IMR-90 (cell line): Measurements from ENCODE around the gene HDDC2. TPM values are rescaled to one million over a fixed set of nuclear protein-coding genes. Genes with fewer than 3 reads are reported as not detected.

Experiments used
- ATAC-seq: fragments of 200-7000 bp; cut with Tn5 transposase; 2 replicates; pipeline ENCODE4 v1.9.1; 2020; ENCODE audit warnings: low read depth, mild to moderate bottlenecking, moderate library complexity
- BruUV-seq: library from RNA; stranded (reverse); fragments of 400-500 nt; replicated peaks from 2 replicates; lab custom pipeline; 2021; lab: Mats Ljungman, UMichigan
- CTCF ChIA-PET: fragments of 300-600 bp; formaldehyde crosslinking; extraction: SDS; loops from one replicate; lab custom pipeline; 2021; ENCODE audit warnings: antibody characterized with exemption; lab: Yijun Ruan, JAX
- POLR2A ChIA-PET: fragments of 300-600 bp; sonication (Branson Sonifier 250); formaldehyde crosslinking; loops from one replicate; lab custom pipeline; 2022; ENCODE audit warnings: antibody characterized with exemption; ENCODE audit not compliant: unreplicated experiment; lab: Charles Lee
- DNase-seq: peaks from one replicate; pipeline ENCODE4 v3.0.0; 2013
- H2AFZ ChIP-seq: replicated peaks from 2 replicates; pipeline ENCODE3; 2013; ENCODE audit warnings: low read length, mild to moderate bottlenecking; ENCODE audit not compliant: poor library complexity
- H2AK5ac ChIP-seq: 2 replicates; pipeline ENCODE4 v1.6.1; 2013; ENCODE audit warnings: low read depth, low read length, inconsistent platforms
- H2AK9ac ChIP-seq: replicated peaks from 2 replicates; pipeline ENCODE3; 2013; ENCODE audit warnings: mild to moderate bottlenecking, low read depth, low read length, moderate library complexity; ENCODE audit not compliant: poor library complexity
- H2BK120ac ChIP-seq: 2 replicates; pipeline ENCODE4 v1.6.1; 2013; ENCODE audit warnings: low read depth, low read length, inconsistent platforms
- H2BK15ac ChIP-seq: 3 replicates; pipeline ENCODE4 v1.6.1; 2013; ENCODE audit warnings: low read depth, low read length, inconsistent platforms
- H2BK20ac ChIP-seq: 2 replicates; pipeline ENCODE4 v1.6.1; 2013; ENCODE audit warnings: low read depth, mild to moderate bottlenecking, inconsistent platforms, low read length, moderate library complexity
- H2BK5ac ChIP-seq: 2 replicates; pipeline ENCODE4 v1.6.1; 2013; ENCODE audit warnings: mild to moderate bottlenecking, low read depth, low read length, inconsistent platforms; ENCODE audit not compliant: poor library complexity, severe bottlenecking
- H3K14ac ChIP-seq: replicated peaks from 2 replicates; pipeline ENCODE4 v1.6.1; 2013; ENCODE audit warnings: low read depth, low read length, inconsistent platforms
- H3K18ac ChIP-seq: 2 replicates; pipeline ENCODE4 v1.6.1; 2013; ENCODE audit warnings: low read depth, low read length, control low read depth
- H3K23ac ChIP-seq: 2 replicates; pipeline ENCODE4 v1.6.1; 2013; ENCODE audit warnings: low read depth, low read length, inconsistent platforms
- H3K27ac ChIP-seq: 2 replicates; pipeline ENCODE4 v1.5.1; 2013; ENCODE audit warnings: mild to moderate bottlenecking, control low read depth, low read length; ENCODE audit not compliant: insufficient read depth
- H3K27me3 ChIP-seq: 2 replicates; pipeline ENCODE4 v1.6.1; 2013; ENCODE audit warnings: low read length; ENCODE audit not compliant: control insufficient read depth, insufficient read depth
- H3K36me3 ChIP-seq: 2 replicates; pipeline ENCODE4 v1.6.1; 2013; ENCODE audit warnings: low read length, mixed read lengths; ENCODE audit not compliant: control insufficient read depth, insufficient read depth
- H3K4ac ChIP-seq: 2 replicates; pipeline ENCODE4 v1.6.1; 2013; ENCODE audit warnings: low read depth, low read length, inconsistent platforms
- H3K4me1 ChIP-seq: 2 replicates; pipeline ENCODE4 v1.6.1; 2013; ENCODE audit warnings: low read length, mixed read lengths; ENCODE audit not compliant: control insufficient read depth, insufficient read depth
- H3K4me2 ChIP-seq: 2 replicates; pipeline ENCODE4 v1.6.1; 2013; ENCODE audit warnings: low read depth, mild to moderate bottlenecking, control low read depth, low read length, moderate library complexity
- H3K4me3 ChIP-seq: 2 replicates; pipeline ENCODE4 v1.5.1; 2013; ENCODE audit warnings: low read depth, mild to moderate bottlenecking, control low read depth, low read length, moderate library complexity; ENCODE audit not compliant: insufficient read depth
- H3K56ac ChIP-seq: 2 replicates; pipeline ENCODE4 v1.6.1; 2013; ENCODE audit warnings: low read length, inconsistent platforms; ENCODE audit not compliant: insufficient read depth; ENCODE audit errors: extremely low read depth
- H3K79me1 ChIP-seq, 2 experiments: 2 replicates each; pipeline ENCODE4 v1.6.1; 2013; ENCODE audit warnings: low read length in 2 of 2, inconsistent platforms in 1 of 2, low read depth in 1 of 2
- H3K9ac ChIP-seq: 2 replicates; pipeline ENCODE4 v1.6.1; 2013; ENCODE audit warnings: low read depth, low read length, control low read depth
- H3K9me1 ChIP-seq: 2 replicates; pipeline ENCODE4 v1.6.1; 2013; ENCODE audit warnings: low read length, inconsistent platforms; ENCODE audit not compliant: insufficient read depth
- H3K9me3 ChIP-seq: 2 replicates; pipeline ENCODE4 v1.6.1; 2013; ENCODE audit warnings: low read length; ENCODE audit not compliant: control insufficient read depth, insufficient read depth
- H4K20me1 ChIP-seq: 2 replicates; pipeline ENCODE4 v1.6.1; 2013; ENCODE audit warnings: low read length, inconsistent platforms; ENCODE audit not compliant: insufficient read depth
- H4K5ac ChIP-seq: 2 replicates; pipeline ENCODE4 v1.6.1; 2013; ENCODE audit warnings: mild to moderate bottlenecking, low read depth, low read length, control low read depth
- H4K8ac ChIP-seq, 2 experiments: 2 replicates each; pipeline ENCODE4 v1.6.1; 2013; ENCODE audit warnings: low read depth in 2 of 2, low read length in 2 of 2, control low read depth in 1 of 2, inconsistent platforms in 1 of 2
- H4K91ac ChIP-seq: 2 replicates; pipeline ENCODE4 v1.6.1; 2013; ENCODE audit warnings: low read depth, low read length, inconsistent platforms; ENCODE audit not compliant: insufficient read depth
- CHD1 ChIP-seq: IDR thresholded peaks from 2 replicates; pipeline ENCODE4 v1.6.1; 2012; ENCODE audit warnings: low read depth, low read length, improper control_type of control experiment
- MAZ ChIP-seq: IDR thresholded peaks from 2 replicates; pipeline ENCODE4 v1.6.1; 2012; ENCODE audit warnings: low read depth, mild to moderate bottlenecking, low read length, improper control_type of control experiment, moderate library complexity, borderline replicate concordance
- MXI1 ChIP-seq: IDR thresholded peaks from 2 replicates; pipeline ENCODE4 v1.6.1; 2012; ENCODE audit warnings: low read depth, mild to moderate bottlenecking, low read length, moderate library complexity, borderline replicate concordance
- RFX5 ChIP-seq: IDR thresholded peaks from 2 replicates; pipeline ENCODE4 v1.8.0; 2012; ENCODE audit warnings: low read depth, mild to moderate bottlenecking, low read length, moderate library complexity
- SMC3 ChIP-seq: fragments of 150-350 bp; IDR thresholded peaks from 2 replicates; pipeline ENCODE4 v1.6.1; 2016; ENCODE audit warnings: low read depth, mild to moderate bottlenecking, antibody characterized with exemption, low read length, moderate library complexity
- USF2 ChIP-seq: fragments of 150-350 bp; IDR thresholded peaks from 2 replicates; pipeline ENCODE4 v1.6.1; 2017; ENCODE audit warnings: mild to moderate bottlenecking, antibody characterized with exemption, low read length, low read depth
- WGBS, 2 experiments: methylation state at CpG; one replicate each; pipeline versions ENCODE4 v1.1.5 to v1.1.7; 2013; ENCODE audit warnings: missing lambda C conversion rate in 2 of 2; ENCODE audit not compliant: insufficient read length in 1 of 2; ENCODE audit errors: extremely low coverage in 2 of 2; 5-methylcytosine and 5-hydroxymethylcytosine counted together
- dilution Hi-C: fragments of 300-500 bp; cut with HindIII; formaldehyde crosslinking; loops from one replicate; pipeline ENCODE4 v1.14.3; 2018; ENCODE audit warnings: low sequenced_read_pairs; ENCODE audit not compliant: unreplicated experiment
- in situ Hi-C: fragments of 300-500 bp; cut with MboI; formaldehyde crosslinking; loops from 3 replicates; pipeline ENCODE4 v1.14.3; 2019; ENCODE audit warnings: low sequenced_read_pairs, inconsistent platforms, mixed read lengths
- intact Hi-C: fragments of 100-400 bp; cut with micrococcal nuclease; formaldehyde crosslinking; loops from 2 replicates; pipeline ENCODE4 v1.10.0; 2022
- polyA plus RNA-seq, 3 experiments: library from polyadenylated mRNA; depleted of rRNA; stranded (reverse); fragments of >200 nt; gene quantifications; 2 replicates each; pipeline ENCODE4 v1.2.3, GENCODE V29; 2012; ENCODE audit warnings: low replicate concordance in 1 of 3
- total RNA-seq: library from RNA; depleted of rRNA; stranded (reverse); fragments of >200 nt; gene quantifications from 2 replicates; pipeline ENCODE4 v1.2.3, GENCODE V29; 2012
- TF ChIP-seq, protein P1 (sequence below): conservative IDR thresholded peaks from 2 replicates; pipeline ENCODE4 v1.5.1; 2012; ENCODE audit warnings: mild to moderate bottlenecking, low read depth, low read length, improper control_type of control experiment

HDDC2 gene
- total and polyA plus RNA-seq, 2 of the 4 experiments (the other 2 are of a cell fraction): 40.9 to 68.6 TPM

DNA sequence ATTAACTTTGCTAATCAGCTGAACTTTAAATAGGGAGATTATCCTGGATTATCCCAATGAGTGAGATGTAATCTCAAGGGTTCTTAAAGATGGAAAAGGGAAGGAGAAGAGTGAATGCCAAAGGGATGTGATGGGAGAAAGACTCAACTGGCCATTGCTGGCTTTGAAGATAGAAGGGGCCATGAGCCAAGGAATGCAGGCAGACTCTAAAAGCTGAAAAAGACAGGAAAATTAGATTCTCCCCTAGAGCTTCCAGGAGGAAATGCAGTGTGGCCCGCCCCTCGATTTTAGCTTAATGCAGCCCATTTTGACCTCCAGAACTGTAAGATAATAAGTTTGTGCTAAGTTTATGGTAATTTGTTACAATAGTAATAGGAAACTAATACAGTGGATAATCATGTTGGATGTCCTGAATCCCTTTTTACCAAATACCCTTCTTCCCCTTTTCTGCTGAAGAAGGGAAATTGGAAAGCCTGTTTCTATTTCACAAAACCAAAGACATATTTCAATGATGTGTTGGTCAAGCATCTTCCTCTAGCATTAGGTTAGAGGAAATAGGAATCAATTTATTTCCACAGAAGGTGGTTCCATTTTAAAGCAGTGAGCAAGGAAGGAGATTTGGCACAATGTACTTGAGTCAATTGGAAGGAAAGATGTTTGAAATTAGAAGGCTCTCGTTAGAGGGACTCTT is 3.3 kb upstream of the HDDC2 start:
- Histone ChIP-seq H3K79me1 (peaks cover 7 to 12% of the 10 kb centered on the region in 2 experiments), H3K27ac (no peak overlapping the region), H2BK15ac (no peak overlapping the region), H3K4me3 (no peak overlapping the region), H3K27me3 (peaks cover 1% of the 10 kb centered on the region; the same call in 1 of the 2 replicates), H2BK5ac (no peak overlapping the region), H3K14ac (no peak overlapping the region), H2AK9ac (no peak overlapping the region), H2AFZ (no peak overlapping the region), H3K9me1 (peaks cover 3% of the 10 kb centered on the region; the same call in 1 of the 2 replicates), H3K36me3 (peaks cover 2% of the 10 kb centered on the region; the same call in 1 of the 2 replicates), H3K23ac (no peak overlapping the region), H3K4me2 (no peak overlapping the region), H3K56ac (no peak overlapping the region), H3K4me1 (peaks cover 3% of the 10 kb centered on the region), H4K5ac (no peak overlapping the region), H3K9me3 (peaks cover 3% of the 10 kb centered on the region; the same call in 1 of the 2 replicates), H2BK120ac (no peak overlapping the region), H4K8ac (no peak overlapping the region), H4K91ac (no peak overlapping the region), H2AK5ac (no peak overlapping the region), H3K18ac (no peak overlapping the region), H2BK20ac (no peak overlapping the region), H3K9ac (no peak overlapping the region), H4K20me1 (no peaks in the 10 kb centered on the region), H3K4ac (no peak overlapping the region)
- ChIA-PET POLR2A (no interaction called here), CTCF (no interaction called here)
- dilution Hi-C loops (no loop called here), in situ Hi-C loops (loop anchor here (10.0 kb wide), 1 partner anchor 150 kb away; the partner anchor contains the start of gene TPD52L1), intact Hi-C loops (loop anchor here (5.0 kb wide), 2 partner anchors 103 to 203 kb away; no protein-coding TSS in a partner anchor)
- no CpG with 5 or more reads among the region's 3 CpGs for WGBS, 2 experiments
- BruUV-seq: no TSS peak
- TF ChIP-seq, protein P1, sequence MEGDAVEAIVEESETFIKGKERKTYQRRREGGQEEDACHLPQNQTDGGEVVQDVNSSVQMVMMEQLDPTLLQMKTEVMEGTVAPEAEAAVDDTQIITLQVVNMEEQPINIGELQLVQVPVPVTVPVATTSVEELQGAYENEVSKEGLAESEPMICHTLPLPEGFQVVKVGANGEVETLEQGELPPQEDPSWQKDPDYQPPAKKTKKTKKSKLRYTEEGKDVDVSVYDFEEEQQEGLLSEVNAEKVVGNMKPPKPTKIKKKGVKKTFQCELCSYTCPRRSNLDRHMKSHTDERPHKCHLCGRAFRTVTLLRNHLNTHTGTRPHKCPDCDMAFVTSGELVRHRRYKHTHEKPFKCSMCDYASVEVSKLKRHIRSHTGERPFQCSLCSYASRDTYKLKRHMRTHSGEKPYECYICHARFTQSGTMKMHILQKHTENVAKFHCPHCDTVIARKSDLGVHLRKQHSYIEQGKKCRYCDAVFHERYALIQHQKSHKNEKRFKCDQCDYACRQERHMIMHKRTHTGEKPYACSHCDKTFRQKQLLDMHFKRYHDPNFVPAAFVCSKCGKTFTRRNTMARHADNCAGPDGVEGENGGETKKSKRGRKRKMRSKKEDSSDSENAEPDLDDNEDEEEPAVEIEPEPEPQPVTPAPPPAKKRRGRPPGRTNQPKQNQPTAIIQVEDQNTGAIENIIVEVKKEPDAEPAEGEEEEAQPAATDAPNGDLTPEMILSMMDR: no peak
- TF ChIP-seq USF2 (no peak), MXI1 (no peak), MAZ (no peak), RFX5 (no peak), SMC3 (no peak), CHD1 (no peak)
- no peak for DNase-seq
- ATAC-seq: no peak
